Stimulated activated CD4-positive, alpha-beta T cell treated with anti-CD3 and anti-CD28 coated beads, TNF-alpha, amount 100 ng/mL, for 48 hours (primary cell): ENCODE data around the gene TRPV2.

Experiments used
- DNase-seq, 3 donors: peaks; one replicate each; pipeline ENCODE4 v3.0.0-alpha.2; 2020; ENCODE audit warnings: low read depth in 3 of 3

TRPV2 gene

DNA sequence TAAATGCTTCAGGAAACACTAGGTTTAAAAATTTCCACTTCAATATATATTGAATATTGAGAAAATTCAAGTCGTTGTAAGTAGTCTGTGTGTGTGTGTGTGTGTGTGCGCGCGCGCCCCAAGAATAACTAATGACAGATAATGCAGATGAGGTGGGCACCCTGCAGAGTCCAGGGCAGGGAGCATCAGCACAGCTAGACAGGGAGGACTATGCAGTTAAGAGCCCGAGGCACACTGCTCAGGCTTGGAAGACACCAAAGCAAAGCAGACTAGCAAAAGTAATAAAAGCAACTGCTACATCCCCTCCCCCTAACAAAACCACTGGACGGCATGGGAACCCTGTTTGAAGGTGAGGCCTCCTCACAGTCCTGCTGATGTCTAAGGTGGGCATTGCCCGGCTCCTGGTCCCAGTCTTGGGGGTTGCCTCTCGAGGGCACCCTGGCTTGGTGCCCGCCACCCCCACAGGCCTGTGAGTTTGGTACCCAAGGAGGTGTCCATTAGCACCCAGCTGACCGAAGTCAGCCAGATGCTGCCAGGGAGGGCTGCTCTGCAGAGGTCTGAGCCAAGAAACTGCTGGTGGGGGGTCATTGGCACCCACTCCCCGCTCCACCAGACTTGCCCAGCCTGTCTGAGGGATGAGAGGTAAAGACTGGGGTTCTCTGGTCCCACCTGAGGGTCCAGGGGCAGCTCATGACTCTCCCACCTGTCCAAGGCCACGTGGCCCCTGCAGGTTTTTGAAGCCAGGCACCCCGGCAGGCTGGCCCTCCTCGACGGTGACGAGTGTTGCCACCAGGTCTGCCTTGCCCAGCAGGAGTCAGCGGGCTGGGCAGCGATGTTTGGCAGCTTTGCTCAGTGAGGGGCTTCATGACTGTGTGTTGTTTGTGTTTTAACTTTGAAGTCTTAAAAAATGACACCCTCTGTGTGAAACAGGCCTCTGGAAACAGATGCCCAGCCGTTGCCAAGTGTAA, 58.0 kb downstream of the TRPV2 start:
- no peak for DNase-seq

DNA sequence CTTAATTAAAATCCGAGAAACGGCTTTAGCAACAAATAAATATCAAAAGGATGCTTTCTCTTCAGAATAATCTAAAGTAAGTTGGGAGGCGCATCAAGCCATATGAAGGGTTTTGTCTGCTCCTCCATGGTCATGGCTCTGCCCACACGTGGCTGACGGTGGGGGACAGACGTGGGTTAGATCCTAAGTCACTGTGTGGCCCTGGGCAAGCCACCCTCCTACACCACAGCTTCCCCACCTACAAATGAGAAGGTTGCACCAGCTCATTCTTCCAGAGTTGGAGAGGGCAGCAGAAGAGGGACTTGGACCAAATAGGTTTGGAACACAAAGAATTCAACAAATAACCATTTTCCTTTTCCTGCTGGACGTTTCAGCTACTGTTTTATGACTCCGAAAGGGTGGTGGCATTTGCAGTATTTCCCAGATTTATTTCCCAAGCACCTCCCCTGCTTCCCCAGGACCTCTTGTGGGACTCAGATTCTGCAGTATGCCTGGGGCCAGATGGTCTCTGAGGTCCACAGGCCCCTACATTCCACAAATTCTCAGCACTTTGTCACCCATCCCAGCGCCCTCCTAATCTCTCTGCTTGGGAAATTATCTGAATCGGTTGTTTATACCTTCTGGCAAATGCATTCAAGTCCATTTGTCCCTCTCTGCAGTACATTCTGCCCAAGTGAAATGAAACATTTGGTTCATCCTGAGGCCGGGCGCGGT, 58.8 kb downstream of the TRPV2 start:
- no peak for DNase-seq

DNA sequence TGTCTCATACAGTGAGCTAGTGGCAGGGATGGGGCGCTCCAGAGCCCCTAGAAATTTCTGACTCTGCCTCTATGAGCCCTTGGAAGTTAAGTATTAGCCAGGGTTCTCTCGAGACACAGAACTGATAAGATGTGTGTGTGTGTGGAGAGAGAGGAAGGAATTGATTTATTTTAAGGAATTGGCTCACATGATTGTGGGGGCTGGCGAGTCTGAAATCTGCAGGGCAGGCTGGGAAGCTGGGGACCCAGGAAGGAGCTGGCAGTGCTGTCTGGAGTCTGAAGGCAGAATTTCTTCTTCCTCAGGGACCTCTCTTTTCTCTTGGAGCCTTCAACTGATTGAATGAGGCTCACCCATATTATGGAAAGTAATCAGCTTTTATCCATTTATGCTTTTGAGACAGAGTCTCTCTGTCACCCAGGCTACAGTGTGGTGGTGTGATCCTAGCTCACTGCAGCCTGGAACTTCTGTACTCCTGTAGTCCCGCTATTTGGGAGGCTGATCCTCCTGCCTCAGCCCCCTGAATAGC, 59.9 kb downstream of the TRPV2 start:
- no peak for DNase-seq

DNA sequence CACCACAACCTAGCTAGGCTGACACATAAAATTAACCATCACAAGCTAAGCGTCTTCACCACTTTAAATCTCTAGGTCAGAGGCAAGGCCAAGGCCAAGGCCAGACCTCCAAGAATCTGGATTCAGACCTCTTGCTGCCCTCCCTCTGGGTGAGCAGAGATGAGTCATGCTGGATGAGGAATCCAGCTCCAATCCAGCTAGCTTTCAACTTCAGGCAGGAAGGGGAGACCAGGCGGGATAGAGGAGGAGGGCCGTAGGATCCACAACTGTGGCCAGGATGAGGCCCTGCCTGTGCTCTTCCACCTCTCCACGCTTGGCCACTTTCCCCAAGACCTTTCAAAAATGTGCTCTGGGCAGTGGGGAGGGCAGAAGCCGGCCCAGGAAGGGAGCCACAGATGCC, 61.9 kb downstream of the TRPV2 start:
- no peak for DNase-seq

DNA sequence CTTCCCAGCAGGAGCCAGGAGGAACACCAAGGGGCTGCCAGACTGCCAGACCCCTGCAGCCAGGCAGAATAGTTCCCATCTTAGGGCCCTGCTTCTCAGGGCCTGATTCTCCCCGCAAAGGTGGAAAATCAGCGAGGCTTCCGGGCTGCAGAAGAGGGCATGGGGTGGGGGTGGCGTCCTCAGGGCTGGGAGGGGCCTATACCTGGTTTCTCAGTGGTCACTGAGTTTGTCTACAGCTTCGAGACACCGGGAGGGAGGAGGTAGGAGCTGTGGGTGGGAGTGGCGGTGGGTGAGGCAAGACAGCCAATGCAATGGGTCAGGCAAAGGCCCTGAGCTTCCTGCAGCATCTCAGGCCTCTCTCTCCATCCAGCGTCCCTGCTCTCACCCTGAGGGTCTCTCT, 62.3 kb downstream of the TRPV2 start:
- no peak for DNase-seq

DNA sequence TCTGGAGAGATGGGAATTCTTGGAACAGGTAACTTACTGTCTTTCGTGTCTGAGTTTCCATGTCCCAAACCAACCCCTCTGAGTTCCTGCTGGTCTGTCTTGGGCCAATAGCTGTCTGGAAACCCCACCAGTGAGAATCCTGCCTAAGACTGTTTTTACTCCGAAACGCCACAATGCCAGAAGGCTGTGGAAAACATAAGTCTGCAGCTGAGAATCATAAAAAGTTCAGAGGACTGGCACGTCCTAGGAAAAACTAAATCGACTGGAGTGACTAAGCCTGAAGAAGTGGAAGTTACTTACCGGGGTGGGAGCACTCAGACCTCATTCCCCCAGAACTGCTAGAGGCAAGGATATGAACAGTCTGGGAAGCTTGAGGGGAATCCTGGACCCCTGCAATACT, 63.3 kb downstream of the TRPV2 start:
- DNase-seq, result no peak

DNA sequence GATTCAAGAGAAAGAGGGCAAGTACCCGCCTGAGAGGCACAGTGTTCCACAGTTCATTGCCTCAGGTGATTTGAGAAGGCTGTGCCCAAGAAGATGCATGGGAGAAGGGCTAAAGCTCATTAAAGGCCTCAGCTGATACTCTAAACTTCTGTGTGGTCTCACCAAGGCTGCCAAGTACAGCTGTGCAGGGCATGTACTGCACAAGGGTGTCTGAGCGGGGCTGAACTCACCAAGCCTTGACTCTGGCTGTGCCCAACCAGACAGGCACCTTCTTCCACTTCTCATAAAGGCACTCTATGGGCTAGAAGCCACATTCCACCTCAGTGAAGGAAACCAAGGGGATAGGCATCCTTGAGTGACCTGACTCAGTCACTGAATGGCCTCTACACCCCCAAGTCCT, 63.9 kb downstream of the TRPV2 start:
- DNase-seq, result no peak

DNA sequence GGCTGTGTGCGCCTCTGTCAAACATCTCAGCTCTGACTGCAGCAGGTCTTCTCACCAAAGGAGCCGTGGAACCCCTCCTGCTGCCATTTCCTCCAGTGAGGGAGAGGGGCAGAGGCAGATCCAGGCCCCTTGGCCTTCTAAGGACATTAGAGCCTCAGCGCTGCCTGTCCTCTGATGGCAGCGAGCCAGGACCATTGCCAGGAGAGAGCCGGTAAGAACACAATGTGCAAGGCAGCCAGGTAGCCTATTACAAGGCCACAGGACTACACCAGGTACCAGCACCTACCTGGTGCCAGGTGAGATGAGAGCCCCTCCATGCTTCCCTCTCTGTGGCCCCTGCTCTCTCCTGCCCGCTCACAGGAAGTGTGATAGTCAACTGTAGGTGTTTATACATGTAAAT, 65.6 kb downstream of the TRPV2 start:
- no peak for DNase-seq

DNA sequence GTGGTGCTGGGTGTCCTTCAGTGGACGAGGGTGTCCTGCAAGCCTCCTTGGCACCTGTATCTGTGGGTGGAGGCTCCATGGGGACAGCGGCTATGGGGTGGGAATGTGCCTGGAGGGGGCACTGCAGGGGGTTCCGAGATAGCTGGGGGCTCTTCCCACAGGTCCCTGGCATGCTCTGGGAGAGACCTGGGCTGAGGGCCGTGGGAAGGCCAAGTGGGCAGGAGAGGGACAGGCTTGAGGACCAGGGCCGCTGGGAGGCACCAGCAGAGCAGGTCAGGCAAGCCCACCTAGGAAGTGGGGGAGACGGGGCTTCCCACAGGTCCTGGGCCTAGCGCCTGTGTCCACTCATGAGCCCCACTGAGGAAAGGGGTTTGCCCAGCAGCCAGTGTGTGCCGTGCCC, 66.9 kb downstream of the TRPV2 start:
- DNase-seq, result no peak

DNA sequence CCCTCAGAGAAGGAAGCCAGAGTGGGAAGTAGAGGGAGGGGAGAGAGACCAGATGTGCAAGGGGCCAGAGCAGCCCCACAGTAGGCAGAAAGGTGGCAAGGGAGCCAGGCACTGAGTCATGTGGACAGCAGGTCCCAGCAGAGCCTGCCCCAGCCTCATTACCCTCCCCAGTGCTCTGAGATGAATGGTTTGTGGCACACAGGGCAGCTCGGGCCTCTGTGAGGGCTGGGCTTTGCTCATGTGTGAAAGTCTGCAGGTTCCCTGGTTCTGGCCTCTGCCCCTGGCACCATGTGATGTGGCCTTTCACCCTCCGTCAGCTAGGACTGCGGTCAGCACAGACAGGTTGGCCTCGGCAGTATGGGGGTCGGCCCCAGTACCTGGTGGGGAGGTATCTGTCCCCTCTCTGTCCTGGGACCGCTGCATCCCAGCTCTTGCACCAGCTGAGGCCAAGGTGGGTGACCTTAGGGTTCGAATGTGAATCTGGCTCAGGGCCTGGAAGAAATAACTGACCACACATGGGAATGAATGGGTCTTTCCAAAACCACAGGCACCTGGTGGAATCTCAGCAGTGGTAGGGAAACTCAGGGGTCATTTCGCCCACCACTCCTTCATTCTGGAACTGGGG, 67.8 kb downstream of the TRPV2 start:
- no peak for DNase-seq

DNA sequence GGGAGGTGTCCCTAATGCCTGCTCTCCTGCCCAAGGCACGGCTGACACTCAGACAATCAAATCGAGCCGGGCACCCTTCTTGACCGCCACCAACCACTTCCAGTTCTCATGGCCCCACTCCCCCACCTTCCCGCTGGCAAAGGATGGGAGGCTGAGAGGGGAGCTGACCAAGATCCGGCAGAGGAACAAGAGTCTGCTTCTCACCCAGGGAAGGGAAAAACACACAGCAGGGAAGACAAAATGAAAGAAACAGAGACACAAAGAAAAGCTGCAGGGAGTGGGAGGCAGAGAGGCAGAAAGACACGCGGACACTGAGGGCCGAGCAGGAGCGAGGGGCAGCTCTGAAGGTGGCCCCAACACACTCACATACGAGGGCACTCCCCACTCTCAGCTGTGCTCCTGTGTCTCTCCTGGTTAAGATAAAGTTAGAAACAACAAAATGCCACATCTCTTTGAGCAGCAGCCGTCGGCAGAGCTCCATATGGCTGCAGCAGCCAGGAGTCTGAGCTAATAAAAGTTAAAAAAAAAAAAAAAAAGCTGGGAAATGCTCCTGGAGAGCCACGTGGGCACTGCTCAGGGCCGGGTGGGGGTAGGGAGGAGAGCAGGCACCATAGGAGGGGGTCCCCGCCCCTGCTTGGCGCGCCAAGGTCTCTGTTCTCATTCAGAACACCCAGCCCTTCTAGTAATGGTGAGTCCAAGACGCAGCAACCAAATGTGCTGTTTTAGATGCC, 69.2 kb downstream of the TRPV2 start:
- no peak for DNase-seq
